ENCODE results near the gene SP110.

SP110 gene

DNA sequence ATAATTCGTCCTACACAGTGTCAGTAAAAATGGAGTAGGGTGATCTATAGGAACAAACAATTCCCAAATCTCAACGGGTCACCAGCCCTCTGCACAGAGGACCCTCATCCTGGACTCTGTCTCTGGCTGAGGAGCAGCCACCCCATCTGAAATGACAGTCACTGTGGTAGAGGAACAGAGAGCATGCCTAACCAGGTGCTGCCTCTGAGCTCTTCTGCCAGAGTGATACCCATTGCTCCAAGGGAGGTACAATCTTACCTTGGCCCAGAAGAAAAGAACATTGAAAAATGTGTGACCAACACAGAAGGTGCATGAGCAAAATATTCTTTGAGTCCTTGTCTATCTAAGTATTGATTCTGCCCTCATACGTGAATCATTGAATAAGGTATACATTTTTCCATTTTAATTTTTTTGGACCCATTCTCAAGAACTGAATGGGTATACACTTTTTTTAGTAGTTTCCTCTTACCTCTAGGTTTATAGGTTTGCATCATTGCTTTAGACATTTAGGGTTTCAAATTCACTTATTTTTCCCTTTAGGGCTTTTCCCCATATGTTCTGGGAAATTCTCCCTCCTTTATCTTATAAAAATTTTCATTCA, 14.4 kb upstream of the SP110 start:
- no peak overlapping the region for H3K4me2 ChIP-seq (ENCODE audit: low read length)
- no peaks in the 10 kb centered on the region for H3K4me1 ChIP-seq (ENCODE audit: control insufficient read depth, low read length)
- TF ChIP-seq EZH2phosphoT487 (IDR thresholded peaks at IDR 0.05; ENCODE audit: borderline replicate concordance, low read length) = no peak
- TF ChIP-seq, protein P1, sequence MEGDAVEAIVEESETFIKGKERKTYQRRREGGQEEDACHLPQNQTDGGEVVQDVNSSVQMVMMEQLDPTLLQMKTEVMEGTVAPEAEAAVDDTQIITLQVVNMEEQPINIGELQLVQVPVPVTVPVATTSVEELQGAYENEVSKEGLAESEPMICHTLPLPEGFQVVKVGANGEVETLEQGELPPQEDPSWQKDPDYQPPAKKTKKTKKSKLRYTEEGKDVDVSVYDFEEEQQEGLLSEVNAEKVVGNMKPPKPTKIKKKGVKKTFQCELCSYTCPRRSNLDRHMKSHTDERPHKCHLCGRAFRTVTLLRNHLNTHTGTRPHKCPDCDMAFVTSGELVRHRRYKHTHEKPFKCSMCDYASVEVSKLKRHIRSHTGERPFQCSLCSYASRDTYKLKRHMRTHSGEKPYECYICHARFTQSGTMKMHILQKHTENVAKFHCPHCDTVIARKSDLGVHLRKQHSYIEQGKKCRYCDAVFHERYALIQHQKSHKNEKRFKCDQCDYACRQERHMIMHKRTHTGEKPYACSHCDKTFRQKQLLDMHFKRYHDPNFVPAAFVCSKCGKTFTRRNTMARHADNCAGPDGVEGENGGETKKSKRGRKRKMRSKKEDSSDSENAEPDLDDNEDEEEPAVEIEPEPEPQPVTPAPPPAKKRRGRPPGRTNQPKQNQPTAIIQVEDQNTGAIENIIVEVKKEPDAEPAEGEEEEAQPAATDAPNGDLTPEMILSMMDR (IDR thresholded peaks at IDR 0.05; ENCODE audit: low read depth, low read length, poor library complexity, severe bottlenecking) = no peak
- no peaks in the 10 kb centered on the region for H3K79me2 ChIP-seq (ENCODE audit: control insufficient read depth, low read length)
- no peaks in the 10 kb centered on the region for H4K20me1 ChIP-seq (ENCODE audit: control insufficient read depth, insufficient read depth, low read depth, low read length)
- no peak overlapping the region for H3K4me3 ChIP-seq (ENCODE audit: low read length)
- no peaks in the 10 kb centered on the region for H3K27me3 ChIP-seq (ENCODE audit: control insufficient read depth, low read length)
- no peak overlapping the region for H3K27ac ChIP-seq (ENCODE audit: low read depth, low read length)
- no peaks in the 10 kb centered on the region for H3K9me2 ChIP-seq (replicated peaks; ENCODE audit: control insufficient read depth, low read length)
- peaks cover 12% of the 10 kb centered on the region; the same call in 1 of the 2 replicates for H3K9me3 ChIP-seq (ENCODE audit: control insufficient read depth, insufficient read depth, low read length)
- no peaks in the 10 kb centered on the region for H3F3A ChIP-seq (ENCODE audit: control insufficient read depth, insufficient read depth)
- H3K36me3 ChIP-seq (ENCODE audit: control insufficient read depth, low read length) = peaks cover 12% of the 10 kb centered on the region

DNA sequence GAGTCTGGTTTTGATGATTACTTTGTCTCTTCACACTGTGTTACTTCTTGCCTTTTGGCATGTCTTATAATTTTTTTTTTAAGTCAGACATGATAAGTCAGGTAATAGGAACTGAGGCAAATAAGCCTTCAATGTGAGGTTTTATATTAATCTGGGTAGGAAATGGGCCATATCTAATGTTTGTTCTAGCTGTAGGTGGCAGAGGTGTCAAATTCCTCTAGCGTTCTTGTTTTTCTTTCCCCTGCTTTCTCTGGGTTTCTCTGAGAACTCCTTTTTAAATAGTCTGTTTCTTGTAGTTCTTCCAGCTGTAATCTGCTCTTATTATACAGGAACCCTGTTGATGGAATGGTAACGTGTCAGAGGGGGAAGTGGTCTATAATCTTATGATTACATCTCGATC, 11.5 kb upstream of the SP110 start:
- Histone ChIP-seq H4K20me1 (ENCODE audit: control insufficient read depth, insufficient read depth, low read depth, low read length) (no peaks in the 10 kb centered on the region), H3K4me3 (ENCODE audit: low read length) (no peak overlapping the region), H3F3A (ENCODE audit: control insufficient read depth, insufficient read depth) (0 out of 2 replicates have a peak, but pooled peaks cover 3% of the 10 kb centered on the region), H3K4me2 (ENCODE audit: low read length) (no peak overlapping the region), H3K9me2 (replicated peaks; ENCODE audit: control insufficient read depth, low read length) (no peaks in the 10 kb centered on the region), H3K9me3 (ENCODE audit: control insufficient read depth, insufficient read depth, low read length) (peaks cover 12% of the 10 kb centered on the region; the same call in 1 of the 2 replicates), H3K27ac (ENCODE audit: low read depth, low read length) (no peak overlapping the region), H3K79me2 (ENCODE audit: control insufficient read depth, low read length) (no peaks in the 10 kb centered on the region), H3K4me1 (ENCODE audit: control insufficient read depth, low read length) (peaks cover 14% of the 10 kb centered on the region), H3K27me3 (ENCODE audit: control insufficient read depth, low read length) (no peaks in the 10 kb centered on the region), H3K36me3 (ENCODE audit: control insufficient read depth, low read length) (no peaks in the 10 kb centered on the region)
- TF ChIP-seq, protein P1 (IDR thresholded peaks at IDR 0.05; ENCODE audit: low read depth, low read length, poor library complexity, severe bottlenecking) = no peak
- no peak for TF ChIP-seq EZH2phosphoT487 (IDR thresholded peaks at IDR 0.05; ENCODE audit: borderline replicate concordance, low read length)

DNA sequence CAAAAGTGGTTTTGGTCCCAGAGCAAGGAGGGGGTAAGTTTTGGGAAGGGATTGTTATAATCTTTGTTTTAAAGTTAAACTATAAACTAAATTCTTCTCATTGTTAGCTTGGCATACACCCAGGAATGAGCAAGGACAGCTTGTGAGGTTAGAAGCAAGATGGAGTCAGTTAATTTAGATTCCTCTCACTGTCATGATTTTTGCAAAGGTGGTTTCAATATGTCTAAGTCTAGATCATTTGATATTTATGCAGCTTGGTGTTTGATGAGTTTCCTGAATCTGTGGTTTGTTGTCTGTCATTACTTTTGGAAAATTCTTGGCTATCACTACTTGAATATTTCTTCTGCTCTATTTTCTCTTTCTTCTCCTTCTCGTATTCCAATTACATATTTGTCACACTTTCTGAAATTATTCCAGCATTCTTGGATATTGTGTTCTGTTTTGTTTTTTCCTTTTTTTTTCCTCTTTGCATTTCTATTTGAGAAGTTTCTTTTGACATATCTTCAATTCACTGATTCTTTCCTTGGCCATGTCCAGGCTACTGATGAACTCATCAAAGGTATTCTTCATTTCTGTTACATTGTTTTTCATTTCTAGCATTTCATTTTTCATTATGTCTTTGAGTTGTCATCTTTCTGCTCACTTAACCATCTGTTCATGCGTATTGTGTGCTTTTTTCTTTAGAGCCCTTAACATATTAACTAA, 10.9 kb upstream of the SP110 start:
- Histone ChIP-seq H3K27me3 (ENCODE audit: control insufficient read depth, low read length) (no peaks in the 10 kb centered on the region), H3K4me1 (ENCODE audit: control insufficient read depth, low read length) (peaks cover 20% of the 10 kb centered on the region), H3F3A (ENCODE audit: control insufficient read depth, insufficient read depth) (0 out of 2 replicates have a peak, but pooled peaks cover 6% of the 10 kb centered on the region), H3K9me3 (ENCODE audit: control insufficient read depth, insufficient read depth, low read length) (peaks cover 12% of the 10 kb centered on the region; the same call in 1 of the 2 replicates), H3K4me3 (ENCODE audit: low read length) (no peak overlapping the region), H4K20me1 (ENCODE audit: control insufficient read depth, insufficient read depth, low read depth, low read length) (no peaks in the 10 kb centered on the region), H3K79me2 (ENCODE audit: control insufficient read depth, low read length) (no peaks in the 10 kb centered on the region), H3K27ac (ENCODE audit: low read depth, low read length) (no peak overlapping the region), H3K9me2 (replicated peaks; ENCODE audit: control insufficient read depth, low read length) (no peaks in the 10 kb centered on the region), H3K36me3 (ENCODE audit: control insufficient read depth, low read length) (no peaks in the 10 kb centered on the region), H3K4me2 (ENCODE audit: low read length) (no peak overlapping the region)
- TF ChIP-seq, protein P1 (IDR thresholded peaks at IDR 0.05; ENCODE audit: low read depth, low read length, poor library complexity, severe bottlenecking) = no peak
- no peak for TF ChIP-seq EZH2phosphoT487 (IDR thresholded peaks at IDR 0.05; ENCODE audit: borderline replicate concordance, low read length)
